Measurements from ENCODE around the gene RUNX2.

Gene RUNX2

GRCh38 chr6:45455408-45455807, 127.3 kb downstream of the RUNX2 start:
- no peak overlapping the region for H3K9ac ChIP-seq
- no peaks in the 10 kb centered on the region for H3K27me3 ChIP-seq (ENCODE audit: insufficient read depth, low read depth)
- H4K20me1 ChIP-seq (ENCODE audit: insufficient read depth) = peaks cover 14% of the 10 kb centered on the region
- H3K4me1 ChIP-seq (ENCODE audit: low read depth, poor library complexity, severe bottlenecking) = peaks cover 97% of the 10 kb centered on the region
- H3K4me2 ChIP-seq = no peak overlapping the region
- H3K79me2 ChIP-seq (ENCODE audit: insufficient read depth, low read depth) = peaks cover 98% of the 10 kb centered on the region
- TF ChIP-seq CTCF (conservative IDR thresholded peaks at IDR 0.05; ENCODE audit: low read depth, low read length) = no peak
- H3K36me3 ChIP-seq (ENCODE audit: insufficient read depth) = peaks cover 13% of the 10 kb centered on the region; the same call in 1 of the 2 replicates
- H3K27ac ChIP-seq = no peak overlapping the region
- no peak overlapping the region for H3K4me3 ChIP-seq (IDR thresholded peaks at IDR 0.05; ENCODE audit: insufficient read depth, low read depth, low read length)
- H2AFZ ChIP-seq (ENCODE audit: low read depth) = no peak overlapping the region

GRCh38 chr6:45457141-45457540, 129.0 kb downstream of the RUNX2 start:
- H3K4me3 ChIP-seq (IDR thresholded peaks at IDR 0.05; ENCODE audit: insufficient read depth, low read depth, low read length) = no peak overlapping the region
- peaks cover 13% of the 10 kb centered on the region; the same call in 1 of the 2 replicates for H3K36me3 ChIP-seq (ENCODE audit: insufficient read depth)
- no peak overlapping the region for H3K4me2 ChIP-seq
- peaks cover 97% of the 10 kb centered on the region for H3K4me1 ChIP-seq (ENCODE audit: low read depth, poor library complexity, severe bottlenecking)
- no peak overlapping the region for H2AFZ ChIP-seq (ENCODE audit: low read depth)
- no peaks in the 10 kb centered on the region for H3K27me3 ChIP-seq (ENCODE audit: insufficient read depth, low read depth)
- no peak overlapping the region for H3K9ac ChIP-seq
- H4K20me1 ChIP-seq (ENCODE audit: insufficient read depth) = peaks cover 28% of the 10 kb centered on the region
- no peak overlapping the region for H3K27ac ChIP-seq
- TF ChIP-seq CTCF (conservative IDR thresholded peaks at IDR 0.05; ENCODE audit: low read depth, low read length) = no peak
- peaks cover 98% of the 10 kb centered on the region for H3K79me2 ChIP-seq (ENCODE audit: insufficient read depth, low read depth)

GRCh38 chr6:45458672-45459071, 130.5 kb downstream of the RUNX2 start:
- no peak overlapping the region for H3K4me2 ChIP-seq
- no peak overlapping the region for H2AFZ ChIP-seq (ENCODE audit: low read depth)
- H3K79me2 ChIP-seq (ENCODE audit: insufficient read depth, low read depth) = peaks cover 97% of the 10 kb centered on the region
- TF ChIP-seq CTCF (conservative IDR thresholded peaks at IDR 0.05; ENCODE audit: low read depth, low read length) = no peak
- peaks cover 13% of the 10 kb centered on the region; the same call in 1 of the 2 replicates for H3K36me3 ChIP-seq (ENCODE audit: insufficient read depth)
- no peaks in the 10 kb centered on the region for H3K27me3 ChIP-seq (ENCODE audit: insufficient read depth, low read depth)
- peaks cover 97% of the 10 kb centered on the region for H3K4me1 ChIP-seq (ENCODE audit: low read depth, poor library complexity, severe bottlenecking)
- no peak overlapping the region for H3K4me3 ChIP-seq (IDR thresholded peaks at IDR 0.05; ENCODE audit: insufficient read depth, low read depth, low read length)
- H3K27ac ChIP-seq = no peak overlapping the region
- H3K9ac ChIP-seq = no peak overlapping the region
- H4K20me1 ChIP-seq (ENCODE audit: insufficient read depth) = peaks cover 29% of the 10 kb centered on the region

GRCh38 chr6:45460166-45460565, 132.0 kb downstream of the RUNX2 start:
- H3K79me2 ChIP-seq (ENCODE audit: insufficient read depth, low read depth) = peaks cover 97% of the 10 kb centered on the region
- H4K20me1 ChIP-seq (ENCODE audit: insufficient read depth) = peaks cover 22% of the 10 kb centered on the region
- TF ChIP-seq CTCF (conservative IDR thresholded peaks at IDR 0.05; ENCODE audit: low read depth, low read length) = no peak
- no peak overlapping the region for H3K4me2 ChIP-seq
- no peak overlapping the region for H3K9ac ChIP-seq
- no peaks in the 10 kb centered on the region for H3K27me3 ChIP-seq (ENCODE audit: insufficient read depth, low read depth)
- no peak overlapping the region for H2AFZ ChIP-seq (ENCODE audit: low read depth)
- H3K4me1 ChIP-seq (ENCODE audit: low read depth, poor library complexity, severe bottlenecking) = peaks cover 95% of the 10 kb centered on the region
- H3K4me3 ChIP-seq (IDR thresholded peaks at IDR 0.05; ENCODE audit: insufficient read depth, low read depth, low read length) = no peak overlapping the region
- H3K36me3 ChIP-seq (ENCODE audit: insufficient read depth) = peaks cover 12% of the 10 kb centered on the region; the same call in 1 of the 2 replicates
- H3K27ac ChIP-seq = no peak overlapping the region
